Muscle layer of colon (tissue), 2 donors: ENCODE results near the gene CCL4.

ENCODE experiments used
- H3K27ac ChIP-seq: one replicate; pipeline ENCODE4 v1.7.0; 2013; ENCODE audit warnings: low read depth, mild to moderate bottlenecking, low read length, moderate library complexity
- H3K27me3 ChIP-seq, 2 donors: one replicate each; pipeline ENCODE4 v1.7.0; 2013; ENCODE audit warnings: low read length in 2 of 2, mild to moderate bottlenecking in 2 of 2; ENCODE audit not compliant: insufficient read depth in 2 of 2, control insufficient read depth in 1 of 2
- H3K36me3 ChIP-seq: one replicate; pipeline ENCODE4 v1.7.0; 2013; ENCODE audit warnings: mild to moderate bottlenecking, low read length; ENCODE audit not compliant: insufficient read depth
- H3K4me1 ChIP-seq: one replicate; pipeline ENCODE4 v1.7.0; 2013; ENCODE audit warnings: mild to moderate bottlenecking, low read length; ENCODE audit not compliant: insufficient read depth
- H3K4me3 ChIP-seq, 2 donors: one replicate each; pipeline ENCODE4 v1.7.0; 2013; ENCODE audit warnings: low read length in 2 of 2, low read depth in 1 of 2, mild to moderate bottlenecking in 1 of 2, moderate library complexity in 1 of 2
- H3K9ac ChIP-seq: one replicate; pipeline ENCODE4 v1.7.0; 2013; ENCODE audit warnings: low read length
- H3K9me3 ChIP-seq: one replicate; pipeline ENCODE4 v1.7.0; 2013; ENCODE audit warnings: mild to moderate bottlenecking, low read length
- donor health status: abdominal sarcoma.
- donor health status: Adenocarcinoma of cecum.

The CCL4 gene

DNA sequence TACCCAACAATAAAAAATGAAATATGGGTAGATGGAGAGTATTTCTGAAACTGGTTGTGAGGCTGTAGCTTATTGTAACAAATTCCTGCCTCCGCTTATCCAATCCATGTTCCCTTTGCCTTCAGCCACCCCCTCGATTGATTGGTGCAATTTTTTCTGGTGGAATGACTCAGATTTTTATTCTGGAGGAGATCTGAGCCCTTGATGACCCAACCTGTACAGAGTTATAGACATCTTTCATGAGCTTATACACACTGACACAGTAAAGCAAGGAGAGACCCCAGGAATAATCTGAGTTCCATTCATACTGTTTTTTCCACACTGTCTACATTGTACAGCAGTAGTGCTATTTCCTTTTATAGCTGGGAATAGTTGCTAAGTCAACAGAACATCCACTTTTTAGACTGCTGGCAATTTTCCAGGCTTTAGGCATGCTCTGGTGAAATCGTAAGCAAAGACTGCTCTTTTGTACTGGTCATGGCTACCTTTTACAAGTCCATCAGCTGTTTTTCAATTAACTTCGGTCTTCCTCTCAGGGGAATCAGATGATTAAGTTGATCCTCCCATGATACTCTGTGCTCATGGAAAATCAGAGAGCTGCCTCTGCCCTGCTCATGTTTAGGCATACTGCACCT is 30.1 kb downstream of the CCL4 start:
- Histone ChIP-seq H3K27me3 (no peaks in the 10 kb centered on the region), H3K4me1 (no peaks in the 10 kb centered on the region), H3K27ac (no peak overlapping the region), H3K9me3 (no peaks in the 10 kb centered on the region), H3K9ac (no peak overlapping the region), H3K4me3 (no peak overlapping the region), H3K36me3 (no peaks in the 10 kb centered on the region)

DNA sequence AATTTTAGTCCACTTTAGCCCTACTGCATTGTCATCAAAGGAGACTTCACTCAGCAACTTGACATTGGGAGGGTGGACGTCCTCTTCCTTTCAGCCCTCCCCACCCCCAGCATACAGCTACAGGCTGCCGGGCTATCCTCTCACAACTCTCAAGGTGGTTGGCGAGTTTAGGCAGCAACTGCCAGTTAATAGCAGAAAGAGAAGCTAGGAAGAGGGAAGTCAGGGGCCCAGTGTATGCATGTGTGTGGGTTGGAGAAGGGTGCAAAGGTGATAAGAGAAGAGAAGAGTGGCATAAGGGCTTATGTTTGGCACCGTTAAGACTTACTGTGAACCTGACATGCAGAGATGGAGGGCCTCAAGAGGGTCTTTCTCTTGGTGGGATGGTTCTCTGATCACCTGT is 31.8 kb downstream of the CCL4 start:
- no peak overlapping the region for H3K27ac ChIP-seq
- no peaks in the 10 kb centered on the region for H3K27me3 ChIP-seq
- H3K9ac ChIP-seq, result no peak overlapping the region
- H3K9me3 ChIP-seq, result no peaks in the 10 kb centered on the region
- H3K36me3 ChIP-seq, result no peaks in the 10 kb centered on the region
- no peak overlapping the region for H3K4me3 ChIP-seq
- no peaks in the 10 kb centered on the region for H3K4me1 ChIP-seq

DNA sequence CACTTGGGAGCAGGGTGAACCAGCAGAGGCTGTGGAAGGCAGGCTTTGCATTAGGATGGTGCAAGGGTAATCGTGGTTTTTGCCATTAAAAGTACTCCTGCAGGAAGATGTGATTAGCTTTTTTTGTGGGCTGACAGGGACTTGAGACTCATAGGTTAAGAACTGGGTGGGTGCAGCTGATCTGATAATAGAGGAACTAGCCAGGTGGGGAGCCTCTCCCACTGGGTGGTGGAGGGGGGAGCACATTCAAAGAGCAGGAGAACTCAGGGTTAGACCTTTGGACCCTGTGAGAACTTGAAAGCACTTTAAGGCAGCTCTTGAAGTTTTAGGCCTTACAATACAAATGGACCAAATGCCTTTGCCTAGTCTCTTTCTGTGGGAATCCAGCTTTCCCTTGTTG is 32.4 kb downstream of the CCL4 start:
- no peak overlapping the region for H3K9ac ChIP-seq
- no peak overlapping the region for H3K4me3 ChIP-seq
- no peaks in the 10 kb centered on the region for H3K9me3 ChIP-seq
- H3K27me3 ChIP-seq, result no peaks in the 10 kb centered on the region
- no peaks in the 10 kb centered on the region for H3K36me3 ChIP-seq
- no peak overlapping the region for H3K27ac ChIP-seq
- H3K4me1 ChIP-seq, result no peaks in the 10 kb centered on the region

- H3K9ac ChIP-seq, result no peak overlapping the region
- no peak overlapping the region for H3K27ac ChIP-seq
- no peaks in the 10 kb centered on the region for H3K4me1 ChIP-seq
Measured at GRCh38 chr17:36136439-36136838, 32.8 kb downstream of the CCL4 start.

DNA sequence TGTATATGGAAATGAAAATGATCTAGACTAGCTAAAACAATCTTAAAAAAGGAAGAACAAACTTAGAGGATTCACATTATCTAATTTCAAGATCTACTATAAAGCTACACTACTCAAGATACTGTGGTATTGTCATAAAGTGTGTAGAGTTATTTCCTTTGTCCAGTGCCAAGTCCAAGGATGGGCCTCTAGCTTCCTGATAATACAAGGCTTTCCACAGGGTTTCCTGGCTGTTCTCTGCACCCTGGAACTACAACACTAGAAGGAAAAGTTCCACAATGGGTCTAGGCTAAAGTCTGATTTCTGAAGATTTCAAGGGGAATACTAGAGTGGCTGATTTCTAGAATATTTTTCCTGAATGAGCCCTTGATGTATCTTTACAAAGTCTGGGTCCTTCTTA is 38.6 kb downstream of the CCL4 start:
- H3K9ac ChIP-seq, result no peak overlapping the region
- no peaks in the 10 kb centered on the region for H3K36me3 ChIP-seq
- H3K27ac ChIP-seq, result no peak overlapping the region
- H3K4me3 ChIP-seq, result no peak overlapping the region
- no peaks in the 10 kb centered on the region for H3K9me3 ChIP-seq
- no peaks in the 10 kb centered on the region for H3K27me3 ChIP-seq
- H3K4me1 ChIP-seq, result no peaks in the 10 kb centered on the region

More at GRCh38 chr17:36136439-36136838, 32.8 kb downstream of the CCL4 start:
- Histone ChIP-seq H3K4me3 (no peak overlapping the region), H3K27me3 (no peaks in the 10 kb centered on the region), H3K36me3 (no peaks in the 10 kb centered on the region), H3K9me3 (no peaks in the 10 kb centered on the region)

DNA sequence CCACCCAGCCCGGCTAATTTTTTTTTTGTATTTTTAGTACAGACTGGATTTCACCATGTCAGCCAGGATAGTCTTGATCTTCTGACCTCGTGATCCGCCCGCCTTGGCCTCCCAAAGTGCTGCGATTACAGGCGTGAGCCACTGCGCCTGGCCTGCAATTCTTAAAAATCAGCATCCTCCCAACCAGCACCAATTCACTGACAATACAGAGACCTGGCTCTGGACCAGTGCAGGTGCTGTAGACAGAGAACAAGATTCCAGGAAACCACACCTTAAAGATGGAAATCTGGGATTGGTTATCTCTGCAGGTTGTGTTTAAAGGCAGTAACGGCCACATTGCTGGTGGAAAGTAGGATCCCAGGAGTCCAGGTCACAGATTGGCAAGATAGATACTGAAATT is 39.2 kb downstream of the CCL4 start:
- H3K27ac ChIP-seq, result no peak overlapping the region
- H3K27me3 ChIP-seq, result no peaks in the 10 kb centered on the region
- H3K4me3 ChIP-seq, result no peak overlapping the region
- H3K36me3 ChIP-seq, result no peaks in the 10 kb centered on the region
- H3K9me3 ChIP-seq, result no peaks in the 10 kb centered on the region
- H3K9ac ChIP-seq, result no peak overlapping the region
- H3K4me1 ChIP-seq, result no peaks in the 10 kb centered on the region

DNA sequence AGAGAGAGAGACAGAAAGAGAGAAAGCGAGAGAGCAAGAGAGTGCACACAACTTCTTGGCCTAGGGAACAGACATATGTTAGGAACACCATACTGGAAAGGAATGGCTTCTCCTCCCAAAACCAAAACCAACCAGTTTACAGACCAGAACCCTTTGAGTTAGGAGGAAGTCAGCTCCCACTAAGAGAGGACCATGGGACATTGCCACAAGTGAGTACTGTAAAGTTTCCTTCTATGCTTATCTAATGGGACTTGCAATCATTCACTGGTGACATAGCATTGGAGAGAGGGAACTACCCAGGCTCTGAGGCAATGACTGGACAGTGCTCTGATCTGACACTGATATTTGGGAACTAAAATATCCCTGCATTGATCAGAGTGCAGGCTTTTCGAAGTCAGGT is 40.4 kb downstream of the CCL4 start:
- no peaks in the 10 kb centered on the region for H3K27me3 ChIP-seq
- H3K36me3 ChIP-seq, result no peaks in the 10 kb centered on the region

DNA sequence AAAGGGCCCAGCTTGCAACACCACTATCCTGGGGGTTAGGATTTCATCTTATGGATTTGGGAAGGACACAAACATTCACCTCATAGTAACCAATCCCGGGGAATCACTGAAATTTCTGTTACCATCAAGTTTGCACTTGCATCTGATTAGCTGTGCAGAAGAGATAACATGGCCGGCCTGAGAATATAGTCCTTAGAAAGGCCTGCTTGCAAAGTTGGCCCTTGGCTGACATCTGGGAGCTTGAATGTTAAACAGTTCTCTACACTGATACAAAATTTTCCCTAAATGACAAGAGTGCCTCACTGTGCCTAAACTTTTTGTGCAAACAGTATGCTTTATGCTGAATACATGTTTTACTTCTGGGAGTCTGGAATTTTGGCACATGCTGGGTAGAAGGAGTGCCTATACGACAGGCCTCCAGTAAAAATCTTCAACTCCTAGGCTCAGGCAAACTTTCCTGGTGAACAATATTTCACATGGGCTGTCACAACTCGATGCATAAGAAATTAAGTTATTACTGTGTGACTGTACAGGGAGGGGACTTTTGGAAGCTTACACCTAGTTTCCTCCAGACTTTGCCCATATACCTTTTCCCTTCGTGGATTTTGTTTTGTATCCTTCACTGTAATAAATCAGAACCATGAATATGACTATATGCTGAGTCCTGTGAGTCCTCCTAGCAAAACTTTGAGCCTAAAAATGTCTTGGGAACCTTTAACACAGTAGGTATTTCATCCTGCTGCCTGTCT is 41.5 kb downstream of the CCL4 start:
- Histone ChIP-seq H3K9me3 (no peaks in the 10 kb centered on the region), H3K36me3 (no peaks in the 10 kb centered on the region), H3K27me3 (no peaks in the 10 kb centered on the region), H3K4me3 (no peak overlapping the region), H3K27ac (no peak overlapping the region), H3K9ac (no peak overlapping the region), H3K4me1 (peaks cover 11% of the 10 kb centered on the region)

More for the DNA sequence above, 40.4 kb downstream of the CCL4 start:
- Histone ChIP-seq H3K4me3 (no peak overlapping the region), H3K27ac (no peak overlapping the region), H3K4me1 (peaks cover 3% of the 10 kb centered on the region), H3K9me3 (no peaks in the 10 kb centered on the region), H3K9ac (no peak overlapping the region)

DNA sequence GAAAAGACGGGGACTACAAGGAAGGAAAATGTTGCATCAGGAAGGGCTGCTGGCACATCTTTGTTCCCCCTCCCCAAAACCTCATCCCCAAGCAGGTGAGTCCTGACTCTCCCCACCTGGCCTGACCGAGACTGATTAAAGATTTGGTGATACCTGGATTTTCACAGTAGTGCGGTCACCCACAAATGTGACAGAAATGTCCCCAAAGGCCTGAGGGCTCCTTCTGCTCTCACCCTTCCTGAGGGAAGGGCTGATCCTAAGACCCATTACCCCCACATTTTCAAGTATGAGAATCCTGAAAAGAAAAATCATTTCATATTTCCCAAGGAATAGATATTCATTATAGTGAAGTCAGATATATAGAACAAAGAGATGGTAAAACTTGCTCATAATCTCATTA is 44.0 kb downstream of the CCL4 start:
- no peak overlapping the region for H3K27ac ChIP-seq
- no peak overlapping the region for H3K4me3 ChIP-seq
- H3K9ac ChIP-seq, result no peak overlapping the region

GRCh38 chr17:36148559-36149295 is 45.1 kb downstream of the CCL4 start:
- no peak overlapping the region for H3K4me3 ChIP-seq
- H3K27ac ChIP-seq, result no peak overlapping the region

More for the DNA sequence above, 44.0 kb downstream of the CCL4 start:
- H3K36me3 ChIP-seq, result no peaks in the 10 kb centered on the region
- H3K27me3 ChIP-seq, result no peaks in the 10 kb centered on the region
- H3K9me3 ChIP-seq, result no peaks in the 10 kb centered on the region
- H3K4me1 ChIP-seq, result peaks cover 11% of the 10 kb centered on the region

DNA sequence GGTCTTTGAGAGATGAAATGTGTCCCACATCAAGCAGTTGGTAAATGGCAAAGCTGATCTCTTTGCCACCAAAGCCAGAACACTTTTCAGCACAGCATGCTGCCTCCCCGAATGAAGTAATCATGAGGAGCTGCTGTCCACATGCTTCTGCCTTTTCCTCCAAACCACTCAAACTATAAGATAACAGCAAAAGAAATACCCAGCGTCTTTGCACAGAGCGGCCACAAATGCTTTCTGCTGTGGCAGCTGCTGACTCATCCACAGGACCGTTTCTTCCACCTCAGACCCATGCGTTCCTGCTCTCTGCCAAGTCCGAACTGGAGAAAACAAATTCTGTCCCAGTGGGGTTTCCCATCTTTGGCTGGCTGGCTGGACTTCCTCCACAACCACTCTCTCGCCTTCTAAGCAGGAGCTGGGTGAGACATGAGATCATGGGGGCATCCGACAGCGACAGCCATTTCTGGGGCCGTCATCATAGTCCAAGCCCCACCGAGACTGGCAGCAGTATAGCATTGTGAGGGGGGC is 45.7 kb downstream of the CCL4 start:
- no peak overlapping the region for H3K4me3 ChIP-seq
- H3K9me3 ChIP-seq, result no peaks in the 10 kb centered on the region
- H3K27me3 ChIP-seq, result no peaks in the 10 kb centered on the region
- H3K9ac ChIP-seq, result no peak overlapping the region
- no peak overlapping the region for H3K27ac ChIP-seq
- no peaks in the 10 kb centered on the region for H3K36me3 ChIP-seq
- peaks cover 11% of the 10 kb centered on the region for H3K4me1 ChIP-seq

More at GRCh38 chr17:36148559-36149295, 45.1 kb downstream of the CCL4 start:
- Histone ChIP-seq H3K9me3 (no peaks in the 10 kb centered on the region), H3K36me3 (no peaks in the 10 kb centered on the region), H3K4me1 (peaks cover 11% of the 10 kb centered on the region), H3K9ac (no peak overlapping the region), H3K27me3 (no peaks in the 10 kb centered on the region)
